Naive B cell (primary cell): ENCODE results near the gene PSMB5. TPM values are rescaled to one million over a fixed set of nuclear protein-coding genes. Genes with fewer than 3 reads are reported as not detected.

Source experiments
- ATAC-seq, 2 donors: fragments of 150-1000 bp; cut with Tn5 transposase; 2 replicates each; pipeline ENCODE4 v1.10.0; 2021; ENCODE audit warnings: low read depth in 2 of 2, mild to moderate bottlenecking in 2 of 2, moderate library complexity in 2 of 2
- DNase-seq: peaks from one replicate; pipeline ENCODE4 v3.0.0; 2022
- H3K27ac Mint-ChIP-seq, 6 donors: one replicate each; pipeline ENCODE4 v1.8.0; 2020 to 2022; ENCODE audit warnings: mild to moderate bottlenecking in 6 of 6, mixed read lengths in 6 of 6, moderate library complexity in 5 of 6, inconsistent platforms in 2 of 6
- H3K27me3 Mint-ChIP-seq, 3 donors: one replicate each; pipeline ENCODE4 v1.8.0; 2021 to 2022; ENCODE audit warnings: mixed read lengths in 3 of 3, mild to moderate bottlenecking in 1 of 3
- H3K36me3 Mint-ChIP-seq, 2 donors: one replicate each; pipeline ENCODE4 v1.8.0; 2020 to 2022; ENCODE audit warnings: mixed read lengths in 2 of 2, inconsistent platforms in 1 of 2, mild to moderate bottlenecking in 1 of 2
- H3K4me1 Mint-ChIP-seq, 3 donors: one replicate each; pipeline ENCODE4 v1.8.0; 2020 to 2022; ENCODE audit warnings: mixed read lengths in 3 of 3, inconsistent platforms in 1 of 3, mild to moderate bottlenecking in 1 of 3, moderate library complexity in 1 of 3
- H3K4me3 Mint-ChIP-seq, 8 donors: one replicate each; pipeline ENCODE4 v1.8.0; 2020 to 2022; ENCODE audit warnings: mild to moderate bottlenecking in 8 of 8, mixed read lengths in 8 of 8, moderate library complexity in 8 of 8, inconsistent platforms in 2 of 8
- H3K9me3 Mint-ChIP-seq, 7 donors: one replicate each; pipeline ENCODE4 v1.8.0; 2020 to 2022; ENCODE audit warnings: mixed read lengths in 7 of 7, mild to moderate bottlenecking in 5 of 7, inconsistent platforms in 2 of 7, moderate library complexity in 1 of 7
- polyA plus RNA-seq, 6 donors: library from polyadenylated mRNA; unstranded; fragments of 300-500 nt; fragmentation: Illumina TruSeq; gene quantifications; one replicate each; pipeline ENCODE4 v1.2.3, GENCODE V29; 2021; ENCODE audit warnings: low read depth in 6 of 6

The PSMB5 gene
- polyA plus RNA-seq, 6 donors from 2014 or later, result 27.6 to 40.9 (median 33.2) TPM

DNA sequence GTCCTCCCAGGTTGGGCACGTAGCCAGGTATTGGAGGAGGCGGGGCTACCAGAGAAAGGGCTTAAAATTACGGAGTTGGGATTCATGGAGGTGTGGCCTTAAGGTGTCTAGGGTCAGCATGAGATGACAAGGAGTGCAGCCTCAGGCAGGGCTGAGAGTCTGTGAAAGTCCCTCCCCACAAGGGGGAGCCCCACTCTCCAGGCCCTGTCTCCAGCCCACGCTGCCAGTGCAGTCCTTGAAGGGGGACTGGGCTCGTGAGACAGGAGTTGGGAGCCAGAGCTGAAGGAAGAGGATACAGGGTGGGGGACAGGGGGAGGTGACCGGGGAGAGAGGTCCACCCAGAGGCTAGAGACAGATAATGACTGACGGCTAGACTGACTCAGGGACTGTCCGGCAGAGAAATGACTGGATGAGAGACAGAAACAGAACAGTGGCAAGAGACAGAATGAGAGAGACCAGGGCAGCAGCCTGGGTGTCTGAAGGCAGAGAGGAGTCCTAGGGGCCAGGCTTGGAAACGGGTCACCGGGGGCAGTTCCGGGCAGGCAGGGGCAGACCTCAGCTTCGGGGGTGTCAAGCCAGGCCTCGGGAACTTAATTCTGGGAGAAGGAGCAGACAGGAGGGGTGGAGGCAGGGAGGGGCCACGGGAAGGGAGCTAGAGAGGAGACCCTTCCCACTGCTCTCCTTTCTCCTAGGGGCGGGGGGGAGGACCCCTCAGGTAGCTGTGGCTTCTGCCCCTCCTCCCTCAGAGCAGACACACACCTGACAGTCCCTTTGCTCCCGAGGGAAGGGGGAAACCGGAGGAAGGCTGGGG is 21.6 kb upstream of the PSMB5 start:
- Mint-ChIP-seq H3K27me3 (no peaks in the 10 kb centered on the region), H3K9me3 (no peaks in the 10 kb centered on the region), H3K27ac (peak overlapping the region; percentile 14 to 92 (median 72)), H3K4me3 (peak overlapping the region; percentile 79 to 95 (median 88)), H3K4me1 (peaks cover 19 to 24% (median 22%) of the 10 kb centered on the region in 3 donors), H3K36me3 (peaks cover 0 to 9% of the 10 kb centered on the region in 2 donors)
- DNase-seq, result peak; percentile 75
- ATAC-seq, result peak; percentile 69 to 70

DNA sequence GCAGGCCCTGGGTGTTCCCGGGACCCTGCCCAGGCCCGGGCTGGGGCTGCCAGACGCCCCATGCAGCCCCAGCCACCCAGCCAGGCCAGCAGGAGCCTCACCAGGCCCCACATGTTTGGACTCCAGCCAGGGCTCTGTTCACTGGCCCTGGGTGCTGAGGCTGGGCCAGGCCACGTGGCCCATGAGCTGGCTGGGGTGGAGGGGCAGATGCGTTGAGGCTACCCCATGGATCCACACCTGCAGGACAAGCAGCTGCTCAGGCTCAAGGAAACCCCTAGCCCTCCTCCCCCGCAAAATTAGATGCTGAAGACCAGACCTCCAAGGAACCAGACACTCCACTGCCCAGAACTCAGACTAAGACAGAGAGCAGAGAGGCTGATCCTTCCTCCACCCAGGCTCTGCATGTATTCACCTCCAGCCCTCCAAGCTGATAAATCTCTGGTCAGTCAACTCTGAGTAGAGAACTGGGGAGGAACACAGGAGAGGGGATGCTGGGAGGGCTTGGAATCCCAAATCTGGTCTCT is 21.0 kb upstream of the PSMB5 start:
- ATAC-seq (no peak), DNase-seq (no peak)
- Mint-ChIP-seq H3K9me3 (no peaks in the 10 kb centered on the region), H3K36me3 (peaks cover 0 to 9% of the 10 kb centered on the region in 2 donors), H3K27ac (peak overlapping the region in 4 of 6 donors; percentile 14 to 88 (median 46)), H3K4me1 (peaks cover 19 to 24% (median 22%) of the 10 kb centered on the region in 3 donors), H3K27me3 (no peaks in the 10 kb centered on the region), H3K4me3 (peak overlapping the region; percentile 18 to 95 (median 83))

GRCh38 chr14:23055147-23055550 is 20.4 kb upstream of the PSMB5 start:
- H3K27me3 Mint-ChIP-seq, result no peaks in the 10 kb centered on the region
- peaks cover 0 to 9% of the 10 kb centered on the region in 2 donors for H3K36me3 Mint-ChIP-seq
- DNase-seq, result no peak
- peak overlapping the region in 1 of 8 donors; percentile 40 for H3K4me3 Mint-ChIP-seq
- peaks cover 19 to 24% (median 21%) of the 10 kb centered on the region in 3 donors for H3K4me1 Mint-ChIP-seq
- no peaks in the 10 kb centered on the region for H3K9me3 Mint-ChIP-seq
- no peak for ATAC-seq
- peak overlapping the region in 1 of 6 donors; percentile 47 for H3K27ac Mint-ChIP-seq

GRCh38 chr14:23054000-23054811 is 19.5 kb upstream of the PSMB5 start:
- no peaks in the 10 kb centered on the region for H3K9me3 Mint-ChIP-seq
- no peak overlapping the region for H3K4me3 Mint-ChIP-seq
- peaks cover 0 to 4% of the 10 kb centered on the region in 2 donors for H3K36me3 Mint-ChIP-seq
- H3K4me1 Mint-ChIP-seq, result peaks cover 19 to 24% (median 20%) of the 10 kb centered on the region in 3 donors
- no peaks in the 10 kb centered on the region for H3K27me3 Mint-ChIP-seq
- DNase-seq (no peak), ATAC-seq (no peak)
- H3K27ac Mint-ChIP-seq, result peak overlapping the region in 2 of 6 donors; percentile 26 to 47

GRCh38 chr14:23053426-23053825 is 18.7 kb upstream of the PSMB5 start:
- Mint-ChIP-seq H3K36me3 (no peaks in the 10 kb centered on the region), H3K9me3 (no peaks in the 10 kb centered on the region), H3K4me1 (peaks cover 19 to 23% (median 20%) of the 10 kb centered on the region in 3 donors), H3K27me3 (no peaks in the 10 kb centered on the region), H3K27ac (peak overlapping the region in 2 of 6 donors; percentile 21 to 51), H3K4me3 (no peak overlapping the region)
- DNase-seq (no peak), ATAC-seq (no peak)

DNA sequence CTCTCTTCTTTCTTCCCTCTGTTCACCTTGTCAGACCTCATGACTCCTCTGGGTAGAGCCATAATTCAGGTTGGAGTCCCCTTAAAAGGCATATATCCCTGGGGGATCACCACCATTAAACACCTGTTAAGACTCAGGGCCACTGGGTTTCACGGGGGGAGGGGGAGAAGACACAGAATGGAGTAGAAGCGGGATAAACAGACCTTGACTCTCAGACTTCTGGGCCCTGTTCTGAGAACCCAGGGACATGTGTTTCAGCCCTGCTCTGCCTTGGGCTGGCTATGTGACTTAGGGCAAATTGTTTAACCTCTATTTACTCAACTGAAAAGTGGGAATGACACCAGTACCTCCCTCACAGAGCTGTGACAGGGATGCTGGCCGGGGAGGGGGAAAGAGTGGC is 18.0 kb upstream of the PSMB5 start:
- Mint-ChIP-seq H3K36me3 (no peaks in the 10 kb centered on the region), H3K9me3 (no peaks in the 10 kb centered on the region), H3K27ac (no peak overlapping the region), H3K27me3 (peaks cover 0 to under 1% (median 0%) of the 10 kb centered on the region in 3 donors), H3K4me3 (no peak overlapping the region), H3K4me1 (peaks cover 14 to 17% (median 15%) of the 10 kb centered on the region in 3 donors)
- ATAC-seq (no peak), DNase-seq (no peak)

DNA sequence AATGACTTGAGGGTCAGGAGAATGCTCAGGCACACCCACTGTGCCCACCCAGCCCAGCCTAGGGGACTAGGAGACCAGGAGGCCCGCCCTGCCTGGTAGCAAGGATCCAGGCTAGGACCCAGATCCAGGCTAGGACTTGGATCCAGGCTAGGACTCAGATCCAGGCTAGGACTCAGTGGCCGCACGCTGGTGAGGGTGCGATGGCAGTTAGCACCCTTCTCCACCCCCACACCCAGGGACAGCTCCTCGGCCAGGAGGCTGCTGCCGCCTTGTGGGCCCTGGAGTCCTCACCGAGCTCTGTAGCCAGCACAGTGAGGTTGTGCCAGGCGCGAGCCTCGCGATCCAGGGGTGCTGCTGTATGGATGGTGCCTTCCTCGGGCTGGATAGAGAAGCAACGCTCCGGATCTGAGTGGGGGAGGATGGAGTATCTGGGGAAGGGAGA is 17.5 kb upstream of the PSMB5 start:
- H3K4me1 Mint-ChIP-seq, result peaks cover 14 to 16% (median 15%) of the 10 kb centered on the region in 3 donors
- no peaks in the 10 kb centered on the region for H3K36me3 Mint-ChIP-seq
- H3K27me3 Mint-ChIP-seq, result peaks cover 0 to 5% (median 0%) of the 10 kb centered on the region in 3 donors
- H3K27ac Mint-ChIP-seq, result no peak overlapping the region
- DNase-seq (no peak), ATAC-seq (no peak)
- H3K9me3 Mint-ChIP-seq, result peaks cover 0 to 1% (median 0%) of the 10 kb centered on the region in 7 donors
- H3K4me3 Mint-ChIP-seq, result no peak overlapping the region

- no peaks in the 10 kb centered on the region for H3K36me3 Mint-ChIP-seq
- no peak for ATAC-seq
- H3K27me3 Mint-ChIP-seq, result peaks cover 0 to 5% (median 0%) of the 10 kb centered on the region in 3 donors
These were observed 16.7 kb upstream of the PSMB5 start for GRCh38 chr14:23051141-23052057.

DNA sequence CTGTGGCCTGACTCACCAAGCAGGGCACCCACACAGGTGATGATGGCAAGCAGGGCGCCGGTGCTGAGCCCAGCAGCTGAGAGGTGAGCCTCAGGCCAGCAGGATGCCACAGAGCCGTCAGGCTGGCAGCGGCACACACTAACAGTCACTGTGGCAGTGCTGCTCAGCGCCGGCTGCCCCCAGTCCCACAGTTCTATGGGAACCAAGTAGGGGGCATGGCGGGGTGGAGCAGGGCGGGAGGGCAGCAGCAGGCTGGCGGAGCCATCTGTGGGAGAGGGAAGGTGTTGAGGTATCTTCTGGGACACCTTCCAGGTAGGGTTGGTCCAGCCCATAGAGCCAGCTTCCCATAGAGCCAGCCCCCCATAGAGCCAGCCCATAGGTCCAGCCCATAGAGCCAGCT is 14.3 kb upstream of the PSMB5 start:
- no peaks in the 10 kb centered on the region for H3K4me1 Mint-ChIP-seq

More at GRCh38 chr14:23051141-23052057, 16.7 kb upstream of the PSMB5 start:
- peaks cover 7 to 8% (median 8%) of the 10 kb centered on the region in 3 donors for H3K4me1 Mint-ChIP-seq
- H3K9me3 Mint-ChIP-seq, result peaks cover 0 to 1% (median 0%) of the 10 kb centered on the region in 7 donors
- H3K4me3 Mint-ChIP-seq, result no peak overlapping the region
- DNase-seq, result no peak
- H3K27ac Mint-ChIP-seq, result no peak overlapping the region

DNA sequence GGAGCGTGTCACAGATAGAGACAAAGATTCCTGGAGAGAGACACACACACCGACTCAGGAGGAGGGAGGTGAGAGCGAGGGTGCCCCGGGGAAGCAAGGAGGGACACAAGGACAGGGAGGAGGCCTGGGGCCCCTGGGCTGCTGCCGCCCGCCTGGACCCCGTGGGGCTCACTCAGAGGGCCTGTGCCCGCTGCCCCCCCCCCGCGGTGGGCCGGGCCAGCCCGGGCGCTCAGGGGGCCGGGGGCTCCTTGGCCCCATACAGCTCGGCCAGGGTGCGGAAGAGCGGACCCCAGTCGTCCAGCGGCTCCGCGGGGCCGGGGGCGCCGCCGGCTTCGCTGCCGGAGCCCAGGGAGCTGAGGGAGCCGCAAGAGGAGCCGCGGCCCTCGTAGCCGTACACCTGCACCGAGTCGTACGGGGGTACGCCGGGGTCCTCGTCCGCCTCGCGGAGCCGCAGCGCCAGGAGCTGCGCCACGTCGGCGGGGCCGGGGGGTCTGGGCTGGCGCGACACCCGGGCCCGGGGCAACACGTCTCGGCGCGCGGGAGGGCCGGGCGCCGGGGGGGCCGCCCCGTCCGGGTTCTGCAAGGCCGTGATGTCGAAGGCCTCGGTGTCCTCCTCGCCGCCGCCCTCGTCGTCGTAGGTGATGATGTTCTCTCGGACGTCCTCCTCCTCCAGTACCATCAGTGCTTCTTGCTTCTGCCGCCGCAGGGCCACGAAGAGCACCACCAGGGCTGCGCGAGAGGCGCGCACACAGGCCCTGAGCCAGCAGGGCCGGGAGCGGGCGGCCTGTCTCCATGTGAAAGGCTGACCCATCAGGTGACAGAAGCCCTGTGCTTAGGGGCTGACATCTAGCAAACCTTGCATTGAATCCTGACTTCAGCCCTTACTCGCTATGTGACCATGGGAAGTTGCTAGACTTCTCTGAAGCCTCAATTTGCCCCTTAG is 13.3 kb upstream of the PSMB5 start:
- ATAC-seq (no peak), DNase-seq (no peak)
- peaks cover 0 to 21% (median 0%) of the 10 kb centered on the region in 3 donors for H3K27me3 Mint-ChIP-seq
- peaks cover 0 to 1% (median 0%) of the 10 kb centered on the region in 7 donors for H3K9me3 Mint-ChIP-seq
- H3K4me3 Mint-ChIP-seq, result no peak overlapping the region
- H3K36me3 Mint-ChIP-seq, result no peaks in the 10 kb centered on the region
- H3K4me1 Mint-ChIP-seq, result no peaks in the 10 kb centered on the region
- H3K27ac Mint-ChIP-seq, result peak overlapping the region in 1 of 6 donors; percentile 37

More for the DNA sequence above, 14.3 kb upstream of the PSMB5 start:
- Mint-ChIP-seq H3K27ac (no peak overlapping the region), H3K27me3 (peaks cover 0 to 16% (median 0%) of the 10 kb centered on the region in 3 donors), H3K4me3 (no peak overlapping the region), H3K36me3 (no peaks in the 10 kb centered on the region), H3K9me3 (peaks cover 0 to 1% (median 0%) of the 10 kb centered on the region in 7 donors)
- DNase-seq (no peak), ATAC-seq (no peak)

DNA sequence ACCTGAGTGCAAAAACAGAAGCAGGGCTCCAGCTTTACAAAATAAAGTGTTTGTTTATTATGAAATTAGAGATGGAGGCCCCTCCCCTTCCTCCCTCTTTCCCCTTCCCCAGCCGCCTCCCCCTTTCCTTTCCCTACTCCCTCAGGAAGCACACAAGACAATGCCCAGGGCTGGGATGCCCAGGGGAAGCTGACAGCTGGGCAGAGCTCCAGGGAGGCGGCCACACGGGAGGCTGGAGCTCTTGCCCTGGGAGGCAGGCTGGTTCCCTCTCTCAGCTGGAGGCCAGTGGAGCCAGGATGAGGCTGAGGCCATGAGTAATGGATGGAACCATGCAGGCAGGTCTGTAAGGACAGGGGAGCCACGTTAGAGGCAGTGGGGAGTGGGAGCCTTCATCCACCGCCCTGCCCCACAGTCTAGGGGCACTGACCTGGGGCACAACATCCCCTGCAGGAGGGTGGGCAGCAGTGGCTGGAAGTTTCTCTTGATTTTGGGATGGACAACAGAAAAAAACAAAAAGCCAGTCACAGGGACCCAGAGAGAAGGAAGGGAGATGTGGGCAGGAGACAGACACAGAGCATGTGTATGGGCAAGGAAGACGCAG is 12.4 kb upstream of the PSMB5 start:
- ATAC-seq (no peak), DNase-seq (no peak)
- H3K27me3 Mint-ChIP-seq, result peaks cover 0 to 27% (median 0%) of the 10 kb centered on the region in 3 donors
- H3K9me3 Mint-ChIP-seq, result peaks cover 0 to 1% (median 0%) of the 10 kb centered on the region in 7 donors
- peak overlapping the region in 1 of 6 donors; percentile 36 for H3K27ac Mint-ChIP-seq
- H3K4me1 Mint-ChIP-seq, result no peaks in the 10 kb centered on the region
- peak overlapping the region in 1 of 8 donors; percentile 4 for H3K4me3 Mint-ChIP-seq
- no peaks in the 10 kb centered on the region for H3K36me3 Mint-ChIP-seq
